ENCODE measurements around the gene SCN2B.

DNA sequence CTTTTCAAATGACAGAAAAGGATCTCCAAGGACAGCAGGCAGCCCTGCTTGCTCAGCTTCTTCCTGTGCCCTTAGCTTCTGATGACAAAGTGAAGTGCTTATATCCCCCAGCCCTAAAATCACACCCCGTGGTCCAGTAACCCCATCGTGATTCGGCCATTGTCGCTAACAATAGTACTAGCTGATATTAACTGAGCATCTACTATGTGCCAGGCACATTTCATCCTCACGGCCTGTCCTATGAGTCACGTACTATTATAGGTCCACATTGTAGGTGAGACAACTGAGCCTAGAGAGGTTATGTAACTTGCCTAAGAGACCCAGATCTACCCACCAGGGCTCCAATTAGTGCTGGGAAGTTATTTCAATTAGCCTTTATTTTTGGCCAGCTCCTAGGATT, 29.9 kb downstream of the SCN2B start:
- no peak for TF ChIP-seq SUZ12 (IDR thresholded peaks at IDR 0.05; ENCODE audit: extremely low read depth, insufficient read depth, insufficient read length)
- no peak for TF ChIP-seq ZNF274 (IDR thresholded peaks at IDR 0.05; ENCODE audit: low read depth, low read length)
- no peak for TF ChIP-seq YY1 (IDR thresholded peaks at IDR 0.05; ENCODE audit: insufficient read depth, insufficient read length)
